Osteocyte (in vitro differentiated cells): ENCODE measurements around the gene RPRM. TPM values are rescaled to one million over a fixed set of nuclear protein-coding genes. Genes with fewer than 3 reads are reported as not detected.

Experiments used
- DNase-seq: peaks from one replicate; pipeline ENCODE4 v3.0.0; 2021; ENCODE audit warnings: mixed read lengths; ENCODE audit not compliant: unreplicated experiment; ENCODE audit errors: extremely low spot score
- H3K27ac Mint-ChIP-seq: one replicate; pipeline ENCODE4 v1.8.0; 2021; ENCODE audit warnings: mild to moderate bottlenecking, mixed read lengths; ENCODE audit not compliant: unreplicated experiment
- H3K27me3 Mint-ChIP-seq: one replicate; pipeline ENCODE4 v1.8.0; 2021; ENCODE audit warnings: mixed read lengths; ENCODE audit not compliant: unreplicated experiment
- H3K36me3 Mint-ChIP-seq: one replicate; pipeline ENCODE4 v1.8.0; 2021; ENCODE audit warnings: mixed read lengths; ENCODE audit not compliant: unreplicated experiment
- H3K4me1 Mint-ChIP-seq: one replicate; pipeline ENCODE4 v1.8.0; 2021; ENCODE audit warnings: mixed read lengths; ENCODE audit not compliant: unreplicated experiment
- H3K4me3 Mint-ChIP-seq: one replicate; pipeline ENCODE4 v1.8.0; 2021; ENCODE audit warnings: mild to moderate bottlenecking, moderate library complexity, mixed read lengths; ENCODE audit not compliant: unreplicated experiment
- H3K9me3 Mint-ChIP-seq: one replicate; pipeline ENCODE4 v1.8.0; 2021; ENCODE audit warnings: mixed read lengths; ENCODE audit not compliant: unreplicated experiment
- CTCF ChIP-seq: fragments of 200-600 bp; sonication (generic); IDR thresholded peaks from 2 replicates; pipeline ENCODE4 v1.5.0; 2021; ENCODE audit warnings: antibody characterized with exemption, mild to moderate bottlenecking, moderate library complexity
- total RNA-seq: library from RNA; stranded (reverse); gene quantifications from 2 replicates; pipeline ENCODE4 v1.2.1, GENCODE V29; 2021

RPRM gene
- total RNA-seq, 1 donor from 2014 or later: not detected

GRCh38 chr2:153433403-153433802 is 45.2 kb downstream of the RPRM start:
- H3K27me3 Mint-ChIP-seq: no peaks in the 10 kb centered on the region
- peaks cover 4% of the 10 kb centered on the region for H3K9me3 Mint-ChIP-seq
- H3K27ac Mint-ChIP-seq: no peak overlapping the region
- H3K4me3 Mint-ChIP-seq: no peak overlapping the region
- no peak for DNase-seq
- no peaks in the 10 kb centered on the region for H3K4me1 Mint-ChIP-seq
- TF ChIP-seq CTCF: no peak
- no peaks in the 10 kb centered on the region for H3K36me3 Mint-ChIP-seq

- no peak overlapping the region for H3K4me3 Mint-ChIP-seq
- no peaks in the 10 kb centered on the region for H3K4me1 Mint-ChIP-seq
- H3K27me3 Mint-ChIP-seq: no peaks in the 10 kb centered on the region
- H3K27ac Mint-ChIP-seq: no peak overlapping the region
- H3K36me3 Mint-ChIP-seq: no peaks in the 10 kb centered on the region
- TF ChIP-seq CTCF: no peak
- no peak for DNase-seq
- no peaks in the 10 kb centered on the region for H3K9me3 Mint-ChIP-seq
Measured at GRCh38 chr2:153432381-153432780, 46.2 kb downstream of the RPRM start.

GRCh38 chr2:153431114-153431513 is 47.4 kb downstream of the RPRM start:
- Mint-ChIP-seq H3K36me3 (no peaks in the 10 kb centered on the region), H3K4me1 (no peaks in the 10 kb centered on the region)

More at GRCh38 chr2:153431114-153431513, 47.4 kb downstream of the RPRM start:
- Mint-ChIP-seq H3K4me3 (no peak overlapping the region), H3K9me3 (no peaks in the 10 kb centered on the region), H3K27ac (no peak overlapping the region), H3K27me3 (no peaks in the 10 kb centered on the region)
- TF ChIP-seq CTCF: no peak
- no peak for DNase-seq
